K562 (cell line): ENCODE measurements around the gene TNFRSF18.
A peak's percentile ranks its signal among the peaks of the same experiment; 100 is the strongest.

Experiments
- HSF4 ChIP-seq: fragments of 250-450 bp; sonication (Bioruptor Pico); IDR thresholded peaks from 2 replicates; pipeline ENCODE4 v2.1.2; 2022; ENCODE audit warnings: mild to moderate bottlenecking, moderate library complexity, borderline replicate concordance
- TAF7 ChIP-seq: fragments of 450-650 bp; IDR thresholded peaks from 2 replicates; pipeline ENCODE4 v1.6.1; 2016; ENCODE audit warnings: missing genetic modification characterization, missing compliant biosample characterization
- TF ChIP-seq, protein P1 (sequence below): fragments of 450-650 bp; IDR thresholded peaks from 2 replicates; pipeline ENCODE4 v1.6.1; 2016; ENCODE audit warnings: borderline replicate concordance

DNA sequence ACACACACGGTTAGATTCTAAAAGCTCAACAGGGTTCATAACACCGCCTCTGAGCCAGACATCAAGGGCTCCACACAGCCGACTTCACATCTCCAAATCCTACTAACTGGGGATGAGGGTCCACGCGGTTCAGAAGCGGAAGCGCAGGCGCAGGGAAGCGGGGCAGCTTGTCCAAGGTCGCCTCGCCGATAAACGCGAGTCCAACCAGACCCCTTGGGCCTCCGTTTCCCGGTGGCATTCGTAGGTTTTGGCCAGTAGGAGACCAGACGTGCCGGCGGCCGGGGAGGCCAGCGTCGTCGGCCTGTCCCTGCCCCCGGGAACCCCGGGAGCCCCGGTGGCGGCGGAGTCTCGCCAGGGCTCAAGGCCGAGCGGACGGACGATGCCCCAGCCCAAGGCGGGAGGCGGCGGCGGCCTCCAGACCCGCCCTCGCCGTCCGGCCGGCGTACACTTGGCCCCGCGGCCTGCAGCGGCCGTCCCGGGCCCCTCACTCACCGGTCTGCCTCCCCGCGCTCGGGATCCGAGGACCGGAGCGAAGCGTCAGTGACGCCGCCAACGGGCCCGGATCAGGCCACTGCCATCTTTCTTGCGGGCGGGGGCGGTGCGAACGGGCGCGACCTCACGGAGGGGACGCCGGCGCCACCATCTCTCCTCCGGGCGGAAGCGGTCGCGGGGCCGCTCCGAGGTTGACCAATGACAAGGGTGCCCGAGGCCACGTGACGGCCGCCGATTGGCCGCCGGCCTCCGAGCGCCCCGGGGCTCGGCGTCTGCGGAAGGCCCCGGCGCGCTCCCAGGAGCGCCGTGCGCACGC, 25.2 kb upstream of the TNFRSF18 start, which contains the start of gene SDF4:
- TF ChIP-seq TAF7: 0 out of 2 replicates have a peak, but pooled peaks have one; percentile 62
- TF ChIP-seq, protein P1, sequence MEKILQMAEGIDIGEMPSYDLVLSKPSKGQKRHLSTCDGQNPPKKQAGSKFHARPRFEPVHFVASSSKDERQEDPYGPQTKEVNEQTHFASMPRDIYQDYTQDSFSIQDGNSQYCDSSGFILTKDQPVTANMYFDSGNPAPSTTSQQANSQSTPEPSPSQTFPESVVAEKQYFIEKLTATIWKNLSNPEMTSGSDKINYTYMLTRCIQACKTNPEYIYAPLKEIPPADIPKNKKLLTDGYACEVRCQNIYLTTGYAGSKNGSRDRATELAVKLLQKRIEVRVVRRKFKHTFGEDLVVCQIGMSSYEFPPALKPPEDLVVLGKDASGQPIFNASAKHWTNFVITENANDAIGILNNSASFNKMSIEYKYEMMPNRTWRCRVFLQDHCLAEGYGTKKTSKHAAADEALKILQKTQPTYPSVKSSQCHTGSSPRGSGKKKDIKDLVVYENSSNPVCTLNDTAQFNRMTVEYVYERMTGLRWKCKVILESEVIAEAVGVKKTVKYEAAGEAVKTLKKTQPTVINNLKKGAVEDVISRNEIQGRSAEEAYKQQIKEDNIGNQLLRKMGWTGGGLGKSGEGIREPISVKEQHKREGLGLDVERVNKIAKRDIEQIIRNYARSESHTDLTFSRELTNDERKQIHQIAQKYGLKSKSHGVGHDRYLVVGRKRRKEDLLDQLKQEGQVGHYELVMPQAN: no peak; the same call in 1 of the 2 replicates
- TF ChIP-seq HSF4: no peak
